Loucy (cell line): Measurements from ENCODE around the gene ZFYVE1.
"Not testable (repeated sequence)": the region's sequence is repeated elsewhere in the genome, so short reads cannot be mapped to it uniquely, and the experiment has no call there.

Experiments
- H2AFZ ChIP-seq: fragments of 200-600 bp; sonication (generic); 2 replicates; pipeline ENCODE4 v1.6.0; 2016; ENCODE audit warnings: antibody characterized with exemption, mild to moderate bottlenecking, low read length, moderate library complexity
- H3F3A ChIP-seq: fragments of 200-600 bp; 2 replicates; pipeline ENCODE4 v1.6.0; 2016; ENCODE audit warnings: antibody characterized with exemption, low read depth, mild to moderate bottlenecking
- H3K27me3 ChIP-seq: fragments of 200-600 bp; sonication (generic); 2 replicates; pipeline ENCODE4 v1.6.1; 2014; ENCODE audit warnings: low read length, mild to moderate bottlenecking; ENCODE audit not compliant: insufficient read depth, poor library complexity, severe bottlenecking
- H3K36me3 ChIP-seq: fragments of 200-600 bp; sonication (generic); 2 replicates; pipeline ENCODE4 v1.6.1; 2016; ENCODE audit warnings: low read length; ENCODE audit not compliant: insufficient read depth
- H3K4me1 ChIP-seq: fragments of 200-600 bp; sonication (generic); 2 replicates; pipeline ENCODE4 v1.5.1; 2014; ENCODE audit warnings: low read length, mild to moderate bottlenecking; ENCODE audit not compliant: insufficient read depth, poor library complexity, severe bottlenecking
- H3K4me2 ChIP-seq: fragments of 200-600 bp; sonication (generic); 2 replicates; pipeline ENCODE4 v1.6.0; 2014; ENCODE audit warnings: antibody characterized with exemption, low read length, low read depth, mild to moderate bottlenecking; ENCODE audit not compliant: poor library complexity, severe bottlenecking
- H3K4me3 ChIP-seq: fragments of 200-600 bp; sonication (generic); 2 replicates; pipeline ENCODE4 v1.5.1; 2014; ENCODE audit warnings: low read length, mild to moderate bottlenecking, mixed read lengths; ENCODE audit not compliant: poor library complexity, severe bottlenecking
- H3K79me2 ChIP-seq: fragments of 200-600 bp; sonication (generic); 2 replicates; pipeline ENCODE4 v1.6.1; 2014; ENCODE audit warnings: low read length; ENCODE audit not compliant: insufficient read depth
- H3K9ac ChIP-seq: fragments of 200-600 bp; sonication (generic); 2 replicates; pipeline ENCODE4 v1.6.0; 2014; ENCODE audit warnings: mild to moderate bottlenecking, low read depth, low read length, moderate library complexity; ENCODE audit not compliant: poor library complexity, severe bottlenecking
- H3K9me2 ChIP-seq: fragments of 200-600 bp; sonication (generic); replicated peaks from 2 replicates; pipeline ENCODE4 v1.6.1; 2016; ENCODE audit warnings: low read depth, low read length, mixed read lengths
- H3K9me3 ChIP-seq: fragments of 200-600 bp; sonication (generic); 2 replicates; pipeline ENCODE4 v1.6.1; 2014; ENCODE audit warnings: mild to moderate bottlenecking, antibody characterized with exemption, low read length, low read depth; ENCODE audit not compliant: insufficient read depth
- H4K20me1 ChIP-seq: fragments of 200-600 bp; sonication (generic); 2 replicates; pipeline ENCODE4 v1.6.0; 2014; ENCODE audit warnings: antibody characterized with exemption, low read length, mild to moderate bottlenecking; ENCODE audit not compliant: insufficient read depth, poor library complexity, severe bottlenecking
- EZH2phosphoT487 ChIP-seq: fragments of 200-600 bp; IDR thresholded peaks from 2 replicates; pipeline ENCODE4 v1.6.1; 2018; ENCODE audit warnings: antibody characterized with exemption, mild to moderate bottlenecking, moderate library complexity, borderline replicate concordance
- TF ChIP-seq, protein P1 (sequence below): fragments of 200-600 bp; sonication (generic); conservative IDR thresholded peaks from 2 replicates; pipeline ENCODE4 v1.5.1; 2014; ENCODE audit warnings: mild to moderate bottlenecking, antibody characterized with exemption, low read length

ZFYVE1 gene

GRCh38 chr14:72961579-72962335 lies 65.1 kb downstream of the ZFYVE1 start:
- Histone ChIP-seq H3K4me1 (no peaks in the 10 kb centered on the region), H3F3A (no peaks in the 10 kb centered on the region), H3K79me2 (no peaks in the 10 kb centered on the region), H3K27me3 (no peaks in the 10 kb centered on the region), H3K9me3 (no peaks in the 10 kb centered on the region), H3K4me3 (no peak overlapping the region), H4K20me1 (no peaks in the 10 kb centered on the region), H3K9me2 (no peaks in the 10 kb centered on the region), H3K36me3 (no peaks in the 10 kb centered on the region; the same call in 1 of the 2 replicates), H3K9ac (no peak overlapping the region), H3K4me2 (no peak overlapping the region), H2AFZ (no peak overlapping the region)
- TF ChIP-seq EZH2phosphoT487 = no peak
- TF ChIP-seq, protein P1, sequence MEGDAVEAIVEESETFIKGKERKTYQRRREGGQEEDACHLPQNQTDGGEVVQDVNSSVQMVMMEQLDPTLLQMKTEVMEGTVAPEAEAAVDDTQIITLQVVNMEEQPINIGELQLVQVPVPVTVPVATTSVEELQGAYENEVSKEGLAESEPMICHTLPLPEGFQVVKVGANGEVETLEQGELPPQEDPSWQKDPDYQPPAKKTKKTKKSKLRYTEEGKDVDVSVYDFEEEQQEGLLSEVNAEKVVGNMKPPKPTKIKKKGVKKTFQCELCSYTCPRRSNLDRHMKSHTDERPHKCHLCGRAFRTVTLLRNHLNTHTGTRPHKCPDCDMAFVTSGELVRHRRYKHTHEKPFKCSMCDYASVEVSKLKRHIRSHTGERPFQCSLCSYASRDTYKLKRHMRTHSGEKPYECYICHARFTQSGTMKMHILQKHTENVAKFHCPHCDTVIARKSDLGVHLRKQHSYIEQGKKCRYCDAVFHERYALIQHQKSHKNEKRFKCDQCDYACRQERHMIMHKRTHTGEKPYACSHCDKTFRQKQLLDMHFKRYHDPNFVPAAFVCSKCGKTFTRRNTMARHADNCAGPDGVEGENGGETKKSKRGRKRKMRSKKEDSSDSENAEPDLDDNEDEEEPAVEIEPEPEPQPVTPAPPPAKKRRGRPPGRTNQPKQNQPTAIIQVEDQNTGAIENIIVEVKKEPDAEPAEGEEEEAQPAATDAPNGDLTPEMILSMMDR = no peak

DNA sequence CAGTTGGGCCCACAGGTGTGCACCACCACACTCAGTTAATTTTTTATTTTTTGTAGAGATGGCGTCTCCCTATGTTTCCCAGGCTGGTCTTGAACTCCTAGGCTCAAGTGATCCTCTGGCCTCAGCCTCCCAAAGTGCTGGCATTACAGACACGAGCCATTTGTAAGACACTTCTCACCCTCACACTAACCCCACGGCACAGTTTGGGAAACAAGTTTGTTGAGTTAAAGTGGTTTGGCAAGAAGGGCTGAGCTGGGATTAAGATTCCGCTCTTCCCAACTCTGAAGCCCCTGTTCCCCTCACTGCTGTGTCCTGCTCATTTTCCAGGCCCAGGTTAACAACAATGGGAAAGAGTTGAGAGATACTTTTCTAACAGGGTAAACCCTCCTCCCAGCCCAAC lies 65.9 kb downstream of the ZFYVE1 start:
- H3F3A ChIP-seq, H3K4me2 ChIP-seq, H3K27me3 ChIP-seq, H3K4me3 ChIP-seq, H3K79me2 ChIP-seq, H3K9me3 ChIP-seq, H3K9me2 ChIP-seq, H3K9ac ChIP-seq, H3K4me1 ChIP-seq, H3K36me3 ChIP-seq, H4K20me1 ChIP-seq, H2AFZ ChIP-seq: not testable (repeated sequence)

DNA sequence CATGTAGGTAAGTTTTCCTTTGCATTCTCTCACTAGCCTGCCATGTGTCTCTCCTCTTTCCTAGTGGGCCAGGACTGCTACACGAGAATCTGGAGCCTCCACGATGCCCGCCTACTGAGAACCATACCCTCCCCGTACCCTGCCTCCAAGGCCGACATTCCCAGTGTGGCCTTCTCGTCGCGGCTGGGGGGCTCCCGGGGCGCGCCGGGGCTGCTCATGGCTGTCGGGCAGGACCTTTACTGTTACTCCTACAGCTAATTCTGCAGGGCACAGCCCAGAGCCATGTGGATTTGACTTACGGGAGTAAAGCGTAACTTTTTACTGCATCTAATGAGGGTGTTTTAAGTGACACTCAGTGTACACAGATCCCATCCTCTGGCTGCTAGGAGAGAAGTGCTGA lies 68.4 kb downstream of the ZFYVE1 start:
- Histone ChIP-seq H2AFZ (no peak overlapping the region), H4K20me1 (no peaks in the 10 kb centered on the region), H3K4me1 (no peaks in the 10 kb centered on the region), H3K4me2 (no peak overlapping the region), H3K9ac (no peak overlapping the region), H3K9me2 (no peaks in the 10 kb centered on the region), H3F3A (no peaks in the 10 kb centered on the region), H3K4me3 (no peak overlapping the region), H3K27me3 (no peaks in the 10 kb centered on the region), H3K9me3 (no peaks in the 10 kb centered on the region), H3K79me2 (no peaks in the 10 kb centered on the region), H3K36me3 (no peaks in the 10 kb centered on the region; the same call in 1 of the 2 replicates)
- no peak for TF ChIP-seq EZH2phosphoT487
- TF ChIP-seq, protein P1 = no peak

DNA sequence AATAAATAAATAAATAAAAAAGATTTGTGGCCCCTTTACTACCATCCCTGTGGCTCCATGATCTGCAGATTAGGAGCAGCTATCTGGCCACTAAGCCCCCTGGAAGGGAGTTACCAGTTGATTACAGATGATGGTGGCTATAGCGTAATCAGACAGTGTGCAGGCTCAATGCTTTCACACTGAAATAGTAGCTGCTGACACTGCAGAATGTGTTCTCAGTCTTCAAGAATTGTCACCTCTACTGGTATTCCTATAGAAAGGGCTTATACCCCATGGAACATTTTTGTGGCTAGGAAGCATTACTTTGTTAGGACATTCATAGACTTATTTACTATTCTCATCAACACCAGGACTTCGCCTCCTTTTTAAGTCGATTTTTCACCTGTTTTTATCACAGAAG lies 69.7 kb downstream of the ZFYVE1 start:
- no peaks in the 10 kb centered on the region for H3F3A ChIP-seq
- TF ChIP-seq, protein P1 = no peak
- no peak for TF ChIP-seq EZH2phosphoT487
- H3K4me3 ChIP-seq = no peak overlapping the region
- no peaks in the 10 kb centered on the region; the same call in 1 of the 2 replicates for H3K36me3 ChIP-seq
- H3K9me2 ChIP-seq = no peaks in the 10 kb centered on the region
- no peak overlapping the region for H3K4me2 ChIP-seq
- H3K9ac ChIP-seq = no peak overlapping the region
- no peaks in the 10 kb centered on the region for H3K4me1 ChIP-seq
- H3K79me2 ChIP-seq = no peaks in the 10 kb centered on the region
- no peaks in the 10 kb centered on the region for H4K20me1 ChIP-seq
- no peaks in the 10 kb centered on the region for H3K27me3 ChIP-seq
- no peak overlapping the region for H2AFZ ChIP-seq
- H3K9me3 ChIP-seq = no peaks in the 10 kb centered on the region

DNA sequence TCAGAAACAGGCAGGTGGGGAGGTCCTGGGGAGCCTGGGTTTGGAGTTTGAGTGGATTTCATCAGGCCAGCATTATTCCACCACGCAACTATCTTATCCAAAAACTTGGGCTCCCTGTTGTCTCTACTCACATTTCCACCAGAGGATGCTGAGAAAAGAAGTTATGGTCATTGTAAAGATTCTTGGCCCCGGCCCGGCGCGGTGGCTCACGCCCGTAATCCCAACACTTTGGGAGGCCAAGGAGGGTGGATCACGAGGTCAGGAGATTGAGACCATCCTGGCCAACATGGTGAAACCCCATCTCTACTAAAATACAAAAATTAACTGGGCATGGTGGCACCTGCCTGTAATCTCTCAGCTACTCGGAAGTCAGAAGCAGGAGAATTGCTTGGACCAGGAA lies 70.2 kb downstream of the ZFYVE1 start:
- H3K36me3 ChIP-seq, H3K4me1 ChIP-seq, H2AFZ ChIP-seq, H4K20me1 ChIP-seq, H3K9me3 ChIP-seq, H3K9me2 ChIP-seq, H3K4me2 ChIP-seq, H3K79me2 ChIP-seq, H3K4me3 ChIP-seq, H3K27me3 ChIP-seq, H3F3A ChIP-seq, H3K9ac ChIP-seq: not testable (repeated sequence)
